Gastroesophageal sphincter (tissue), 3 donors: ENCODE results near the gene SOX13.

ENCODE experiments used
- CTCF ChIP-seq, 4 experiments: fragments of 200-600 bp in 2 of 4; fragments of 450-650 bp in 2 of 4; sonication (generic) in 1 of 4; IDR thresholded peaks; one replicate each; pipeline ENCODE4 v1.5.1; 2017 to 2019; ENCODE audit warnings: antibody characterized with exemption in 4 of 4, mild to moderate bottlenecking in 2 of 4, moderate library complexity in 2 of 4
- EP300 ChIP-seq: sonication (generic); formaldehyde crosslinking; IDR thresholded peaks from one replicate; pipeline ENCODE4 v1.6.1; 2017; ENCODE audit warnings: antibody characterized with exemption, mild to moderate bottlenecking
- POLR2A ChIP-seq, 2 donors: fragments of 450-650 bp; IDR thresholded peaks; one replicate each; pipeline ENCODE4 v1.6.1; 2017; ENCODE audit warnings: antibody characterized with exemption in 2 of 2, mild to moderate bottlenecking in 2 of 2, moderate library complexity in 1 of 2

- no peak for TF ChIP-seq EP300
- no peak for TF ChIP-seq CTCF (IDR thresholded peaks at IDR 0.05)
- TF ChIP-seq POLR2A (IDR thresholded peaks at IDR 0.05) = no peak
Measured at GRCh38 chr1:204155881-204156280, 83.0 kb downstream of the SOX13 start.
